AG08396 (cell line): Measurements from ENCODE around the gene DNAAF5.

Source experiments
- DNase-seq: peaks from one replicate; pipeline ENCODE4 v3.0.0; 2012; ENCODE audit warnings: low spot score, mixed read lengths

The DNAAF5 gene

DNA sequence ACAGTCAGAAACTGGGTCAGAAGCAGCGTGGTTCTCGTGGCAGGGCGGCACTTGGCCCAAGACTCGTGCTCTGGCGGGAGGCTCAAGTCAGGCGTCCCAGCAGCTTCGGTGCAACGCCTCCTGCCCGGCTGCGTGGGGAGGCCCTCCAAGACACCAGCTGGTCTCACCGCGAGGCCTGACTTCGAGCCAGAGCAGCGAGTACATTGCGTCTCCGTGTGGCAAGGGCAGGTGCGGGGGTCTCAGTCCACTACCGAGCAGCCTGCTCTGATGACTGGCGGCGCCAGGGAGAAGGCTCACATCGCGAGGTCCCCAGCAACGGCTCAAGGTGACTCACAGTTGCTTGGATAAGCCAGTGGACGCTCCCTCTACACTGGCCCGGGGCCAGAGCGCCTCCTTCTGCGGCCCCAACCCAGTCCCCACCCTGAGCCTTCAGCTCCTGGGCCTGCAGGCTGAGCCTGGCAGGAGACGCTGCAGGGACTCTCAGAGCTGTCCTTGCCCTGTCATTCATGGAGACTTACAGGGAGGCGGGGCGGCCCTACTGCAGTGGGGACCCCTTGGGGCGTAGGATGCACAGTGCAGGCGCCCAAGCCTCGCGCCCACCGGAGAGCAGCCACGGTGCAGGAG lies 42.5 kb downstream of the DNAAF5 start:
- DNase-seq = peak; percentile 58

DNA sequence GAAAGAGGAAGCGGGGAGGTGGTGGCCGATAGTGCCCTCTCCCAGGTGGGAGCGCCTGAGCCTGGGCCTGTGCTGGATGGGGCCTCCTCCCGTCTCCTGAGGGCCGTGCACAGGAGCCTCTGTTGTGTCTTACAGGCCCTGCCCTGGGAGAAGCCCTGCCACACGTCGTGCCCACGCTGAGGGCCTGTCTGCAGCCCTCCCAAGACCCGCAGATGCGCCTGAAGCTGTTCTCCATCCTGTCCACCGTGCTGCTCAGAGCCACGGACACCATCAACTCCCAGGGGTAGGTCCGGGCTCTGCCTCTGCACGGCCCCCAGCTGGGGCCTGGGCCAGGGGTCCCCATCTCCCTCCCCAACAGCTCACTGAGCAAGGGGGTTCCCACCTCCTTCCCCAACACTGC lies 43.8 kb downstream of the DNAAF5 start:
- DNase-seq = no peak

DNA sequence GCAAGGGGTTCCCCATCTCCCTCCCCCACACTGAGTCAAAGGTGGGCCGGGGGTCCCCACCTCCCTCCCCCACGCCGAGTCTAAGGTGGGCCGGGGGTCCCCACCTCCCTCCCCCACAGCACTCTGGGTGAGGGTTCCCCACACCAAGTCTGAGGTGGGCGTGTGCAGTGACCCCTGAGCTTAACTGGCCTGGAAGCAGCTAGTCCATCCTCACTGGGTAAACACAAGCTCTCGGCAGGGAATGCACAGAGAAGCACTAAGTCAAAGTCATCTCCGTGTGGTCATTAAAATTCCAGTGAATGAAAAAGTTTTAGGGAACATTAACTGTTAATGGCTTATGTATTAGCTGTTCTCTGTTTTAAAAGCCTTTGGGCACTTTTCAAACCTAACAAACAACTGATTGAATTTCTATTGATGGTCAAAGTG lies 44.3 kb downstream of the DNAAF5 start:
- peak; percentile 36 for DNase-seq

DNA sequence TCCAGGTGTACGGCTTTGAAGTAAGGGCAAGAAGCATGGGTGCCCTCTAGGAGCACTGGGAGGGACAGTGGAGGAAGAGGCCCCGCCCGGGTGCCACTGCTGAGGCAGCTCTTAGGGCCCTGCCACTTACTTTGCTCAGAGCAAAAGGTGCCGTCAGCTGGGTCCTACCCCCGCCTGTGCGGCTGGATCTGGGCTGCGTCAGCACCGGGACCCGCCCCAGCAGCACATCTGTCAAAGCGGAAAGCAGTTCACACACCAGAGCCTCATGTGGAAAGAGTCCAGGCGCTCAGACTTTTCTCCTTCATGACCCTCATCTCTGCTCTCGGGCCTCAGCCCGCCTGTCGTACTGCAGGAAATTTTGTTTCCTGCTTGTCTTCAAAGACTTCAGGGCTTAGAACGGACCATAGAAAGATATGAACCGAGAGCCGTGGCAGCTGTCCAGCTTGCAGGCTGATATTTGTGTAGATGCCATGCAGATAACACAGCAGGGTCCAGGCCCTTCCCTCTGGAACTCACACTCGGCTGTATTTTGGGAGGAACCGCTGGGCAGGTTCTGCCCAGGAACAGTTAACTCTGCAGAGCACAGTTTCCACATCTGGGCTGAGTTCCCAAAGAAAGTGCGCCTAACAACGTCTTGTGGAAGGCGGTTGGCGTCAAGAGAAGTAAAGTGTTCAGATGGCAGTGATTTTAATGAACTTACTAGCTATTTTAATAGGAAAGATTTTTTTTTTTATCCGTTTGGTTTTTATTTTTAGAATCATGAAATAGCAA lies 44.9 kb downstream of the DNAAF5 start:
- peak; percentile 59 for DNase-seq

DNA sequence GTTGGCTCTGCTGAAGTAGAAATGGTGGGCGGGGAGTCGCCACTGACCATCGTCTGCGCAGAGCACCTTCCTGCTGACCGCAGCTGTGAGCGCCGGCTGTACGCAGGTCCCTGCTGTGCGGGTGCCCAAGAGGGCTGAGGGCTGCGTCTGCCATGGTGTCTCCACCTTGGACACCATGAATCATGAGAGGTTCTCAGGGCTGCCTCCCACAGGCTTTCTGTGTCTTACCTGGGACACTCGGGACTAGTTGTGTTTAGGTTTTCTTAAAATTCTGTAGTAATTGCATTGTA lies 45.5 kb downstream of the DNAAF5 start:
- no peak for DNase-seq

DNA sequence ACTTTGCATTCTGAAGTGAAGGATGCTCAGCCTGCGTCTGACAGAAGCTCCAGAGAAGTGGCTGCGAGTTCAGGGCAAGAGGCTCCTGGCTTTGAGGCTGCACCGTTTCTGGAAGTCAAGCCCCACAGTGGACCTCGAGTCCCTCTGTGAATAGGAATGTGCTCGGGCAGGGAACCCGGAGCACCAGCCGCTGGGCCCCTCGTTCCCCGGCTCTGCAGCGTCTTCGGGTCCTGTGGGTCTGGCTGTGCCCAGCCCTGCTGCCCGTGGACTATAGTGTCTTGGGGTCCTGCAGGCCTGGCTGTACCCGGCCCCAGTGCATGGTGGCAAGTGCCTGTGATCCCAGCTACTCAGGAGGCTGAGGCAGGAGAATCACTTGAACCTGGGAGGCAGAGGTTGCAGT lies 45.9 kb downstream of the DNAAF5 start:
- no peak for DNase-seq

DNA sequence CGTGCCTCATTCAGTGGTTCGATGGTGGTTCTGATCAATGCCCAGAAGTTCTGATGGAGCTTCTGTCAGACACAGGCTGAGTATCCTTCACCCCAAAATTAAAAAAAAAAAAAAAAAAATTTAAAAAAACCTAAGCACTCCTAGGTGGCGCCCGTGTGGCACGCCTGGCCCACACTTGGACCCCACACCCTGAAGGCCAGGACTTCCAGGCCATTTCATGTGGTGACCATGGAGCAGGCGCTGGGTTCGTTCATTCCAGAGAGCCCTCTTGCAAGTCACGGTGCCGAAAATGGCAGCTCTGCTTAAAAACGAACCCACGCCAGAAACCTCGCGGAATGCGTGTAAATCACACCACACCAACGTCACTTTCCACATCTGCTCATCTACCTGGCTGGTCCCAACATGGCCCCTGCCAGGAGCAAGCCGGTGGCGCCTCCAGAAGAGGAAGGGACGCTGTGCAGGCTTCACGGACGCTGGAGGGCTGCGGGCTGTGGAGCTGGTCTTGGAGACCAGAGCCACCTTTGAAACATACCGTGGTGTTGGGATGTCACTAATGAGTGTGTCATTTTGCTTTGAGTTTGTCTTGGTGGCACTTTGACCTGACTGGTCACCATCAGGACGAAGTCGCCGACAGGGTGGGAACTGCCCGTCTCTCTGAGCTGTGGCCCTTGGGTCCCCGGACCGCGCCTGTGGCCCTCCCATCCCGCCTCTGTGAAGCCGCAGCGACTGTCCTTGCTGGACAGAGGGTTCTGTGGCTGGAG lies 46.5 kb downstream of the DNAAF5 start:
- DNase-seq = no peak

DNA sequence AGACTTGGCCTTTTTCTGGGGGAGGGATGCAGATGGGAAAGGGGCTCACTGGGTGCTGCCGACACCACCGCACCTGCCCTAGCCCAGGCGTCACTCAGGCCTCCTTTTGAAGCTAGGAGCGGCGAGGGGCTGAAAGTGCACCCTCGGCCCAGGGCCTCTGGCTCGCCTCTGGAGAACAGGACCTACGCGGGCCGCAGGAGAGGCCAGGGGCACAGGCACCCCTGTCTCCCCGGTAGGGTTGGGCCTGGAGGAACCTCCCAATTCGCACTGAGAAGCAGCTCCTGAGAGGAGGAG lies 47.1 kb downstream of the DNAAF5 start:
- no peak for DNase-seq

DNA sequence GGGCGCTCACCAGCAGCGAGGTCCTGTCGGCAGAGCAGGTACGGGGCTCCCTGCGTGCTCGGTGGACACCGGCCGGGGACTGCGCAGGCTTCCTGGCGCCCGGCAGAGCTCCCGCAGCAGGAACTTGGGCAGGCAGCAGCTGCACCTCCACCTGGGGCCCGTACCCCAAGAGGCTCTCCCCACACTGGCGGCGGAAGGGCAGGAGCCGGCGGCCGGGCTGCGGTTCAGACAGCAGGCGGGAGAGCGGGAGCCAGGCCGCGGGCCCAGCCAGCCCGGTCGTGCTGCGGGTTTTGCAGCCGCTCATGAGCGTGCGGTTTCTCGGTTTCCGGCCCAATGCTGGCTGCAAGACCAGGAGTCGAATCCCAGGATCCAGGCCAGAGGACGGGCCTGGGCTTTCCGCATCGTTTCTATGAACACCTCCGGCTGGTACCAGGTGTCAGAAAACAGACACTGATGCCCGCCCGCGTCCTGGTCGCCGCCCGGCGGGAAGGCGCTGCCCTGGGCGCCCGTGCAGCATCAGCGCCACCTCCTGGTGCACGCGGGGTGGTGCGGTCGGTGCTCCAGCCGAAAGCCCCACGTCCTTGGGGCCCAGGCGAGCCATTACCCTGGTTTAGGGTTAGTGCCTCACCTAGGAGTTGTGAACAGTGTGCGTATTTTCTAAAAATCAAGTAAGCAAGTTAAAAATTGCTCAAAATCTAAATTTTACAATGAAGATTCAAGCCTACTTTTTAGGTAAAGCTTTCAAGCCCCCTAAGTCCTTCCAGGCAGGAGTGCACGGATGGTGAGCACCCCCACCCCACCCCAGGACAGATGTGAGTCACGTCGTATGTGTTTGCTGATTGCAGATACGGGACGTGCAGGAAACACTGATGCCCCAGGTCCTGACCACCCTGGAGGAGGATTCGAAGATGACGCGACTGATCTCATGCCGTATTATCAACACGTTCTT lies 47.9 kb downstream of the DNAAF5 start:
- peak; percentile 86 for DNase-seq

DNA sequence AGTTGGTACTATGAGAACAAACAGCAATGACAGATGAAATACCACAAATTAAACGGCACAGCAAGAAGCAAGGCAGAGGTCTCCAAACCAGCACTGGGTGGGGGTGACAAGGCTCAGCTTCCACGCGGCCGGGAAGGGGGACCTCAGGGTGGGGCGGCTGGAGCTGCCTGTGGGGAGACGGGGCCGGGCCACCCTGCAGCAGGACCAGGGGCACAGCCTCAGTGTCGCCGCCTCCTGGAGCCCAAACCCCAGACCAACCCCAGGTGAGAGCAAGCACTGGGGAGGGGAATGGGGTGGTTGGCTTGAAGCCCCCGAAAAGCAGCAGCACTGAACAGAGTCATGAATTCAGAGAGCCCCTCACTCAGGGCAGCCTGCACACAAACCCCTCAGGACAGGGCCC lies 49.9 kb downstream of the DNAAF5 start:
- DNase-seq = no peak

DNA sequence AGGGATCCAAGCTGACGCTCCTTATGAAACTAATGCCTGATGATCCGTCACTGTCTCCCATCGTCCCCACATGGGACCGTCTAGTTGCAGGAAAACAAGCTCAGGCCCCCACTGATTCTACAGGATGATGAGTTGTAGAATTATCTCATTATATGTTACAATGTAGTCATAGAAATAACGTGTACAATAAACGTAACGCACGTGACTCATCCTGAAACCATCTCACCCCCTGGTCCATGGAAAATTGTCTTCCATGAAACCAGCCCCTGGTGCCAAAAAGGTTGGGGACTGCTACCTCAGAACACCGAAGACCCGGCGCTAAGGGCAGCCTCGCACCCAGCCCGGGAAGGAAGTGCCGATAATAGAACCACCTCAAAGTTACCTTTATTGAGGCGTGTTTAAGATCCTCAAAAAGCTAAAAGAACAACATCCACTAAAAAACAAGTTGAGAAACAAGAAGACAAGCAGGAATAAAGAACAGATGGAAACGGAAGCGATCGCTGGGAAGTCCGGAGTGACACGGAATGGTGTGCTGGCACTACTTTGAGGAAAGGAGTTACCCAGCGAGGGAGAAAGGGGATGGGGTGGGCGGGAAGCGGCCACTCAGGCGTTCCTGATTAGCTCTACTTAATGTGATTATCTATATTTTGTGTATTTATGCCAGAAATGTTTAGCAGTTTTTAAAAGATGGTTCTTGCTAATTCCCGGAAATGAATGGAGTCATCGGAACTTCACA lies 50.7 kb downstream of the DNAAF5 start:
- DNase-seq = no peak

DNA sequence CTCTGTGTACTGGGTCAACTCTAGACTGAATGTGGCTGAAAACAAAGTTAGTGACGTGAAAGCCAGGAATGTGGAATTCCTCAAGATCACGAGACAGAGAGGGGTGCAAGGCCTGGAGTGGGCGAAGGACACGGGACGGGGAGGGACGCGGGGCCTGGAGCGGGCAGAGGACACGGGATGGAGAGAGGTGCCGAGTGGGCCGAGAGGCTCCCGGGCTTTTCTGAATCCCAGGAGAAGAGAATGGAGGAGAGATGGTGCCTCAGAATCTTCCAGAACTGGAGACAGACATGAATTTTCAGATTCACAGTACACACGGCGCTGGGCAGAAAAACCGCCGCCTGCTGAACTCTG lies 51.2 kb downstream of the DNAAF5 start:
- DNase-seq = no peak

DNA sequence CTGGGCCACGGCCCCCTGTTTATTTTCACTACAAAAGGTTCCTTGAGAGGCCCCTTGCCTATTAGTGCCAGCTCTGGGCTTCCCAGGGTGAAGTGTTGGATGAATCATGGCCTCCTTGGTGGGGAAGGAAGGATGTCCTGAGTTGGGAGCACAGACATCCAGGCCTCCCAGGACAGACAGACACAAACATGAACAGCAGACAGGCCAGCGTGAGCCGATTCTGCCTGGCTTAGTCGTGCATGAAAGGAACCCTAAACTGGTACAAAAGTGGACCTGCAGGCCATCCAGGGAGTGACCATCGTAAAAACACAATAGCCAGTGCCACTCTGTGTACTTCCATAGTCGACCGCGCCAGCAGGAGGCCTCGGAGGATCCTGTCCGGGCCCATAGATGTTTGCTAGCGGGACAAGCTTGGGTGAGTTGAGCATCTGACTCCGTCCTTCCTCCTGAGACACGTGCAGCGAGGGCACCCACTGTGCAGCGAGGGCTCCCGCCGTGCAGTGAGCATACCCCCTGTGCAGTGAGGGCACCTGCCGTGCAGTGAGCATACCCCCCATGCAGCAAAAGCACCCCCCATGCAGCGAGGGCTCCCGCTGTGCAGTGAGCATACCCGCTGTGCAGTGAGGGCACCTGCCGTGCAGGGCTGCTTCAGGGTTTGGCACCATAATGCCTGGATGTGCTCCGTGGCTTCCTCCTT lies 51.9 kb downstream of the DNAAF5 start:
- DNase-seq = no peak

DNA sequence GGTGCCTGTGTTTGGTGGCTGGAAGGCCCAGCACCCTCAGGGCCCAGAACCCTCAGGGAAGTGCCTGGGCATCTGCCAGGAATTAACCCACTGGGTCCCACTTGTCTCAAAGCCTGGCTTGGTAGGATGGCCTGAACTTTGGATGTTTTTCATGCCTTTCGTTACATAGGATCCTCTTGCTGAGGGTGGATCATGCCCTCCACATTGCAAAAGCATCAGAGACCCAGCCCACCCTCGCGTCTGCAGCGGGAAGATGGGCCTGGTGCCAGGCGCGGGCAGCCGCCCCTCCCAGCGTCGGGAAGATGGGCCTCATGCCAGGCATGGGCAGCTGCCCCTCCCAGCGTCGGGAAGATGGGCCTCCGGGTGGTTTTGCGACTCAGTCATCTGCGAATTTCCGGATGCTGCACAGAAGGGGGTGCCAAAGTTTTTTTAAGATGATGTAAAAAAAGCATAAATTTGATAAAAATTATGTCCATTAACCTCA lies 52.5 kb downstream of the DNAAF5 start:
- DNase-seq = no peak

DNA sequence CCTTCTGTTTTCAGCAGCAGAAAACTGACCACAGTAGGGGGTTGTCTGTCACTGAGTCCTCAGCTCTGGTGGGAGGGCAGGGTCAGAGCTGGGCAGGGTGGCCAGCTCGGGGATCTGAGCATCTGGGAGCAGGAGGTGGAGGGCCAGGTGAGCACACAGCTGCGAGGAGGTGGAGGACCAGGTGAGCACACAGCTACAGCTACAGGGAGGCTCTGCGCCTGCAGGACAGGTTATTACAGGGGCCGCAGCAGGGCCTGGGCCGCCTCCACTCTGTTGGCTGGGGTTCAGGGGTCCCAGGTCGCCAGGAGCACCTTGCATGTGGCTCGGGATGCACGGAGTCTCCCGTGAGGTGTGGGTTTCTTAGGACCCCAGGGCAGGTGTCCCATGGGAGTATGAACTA lies 53.0 kb downstream of the DNAAF5 start:
- DNase-seq = no peak

DNA sequence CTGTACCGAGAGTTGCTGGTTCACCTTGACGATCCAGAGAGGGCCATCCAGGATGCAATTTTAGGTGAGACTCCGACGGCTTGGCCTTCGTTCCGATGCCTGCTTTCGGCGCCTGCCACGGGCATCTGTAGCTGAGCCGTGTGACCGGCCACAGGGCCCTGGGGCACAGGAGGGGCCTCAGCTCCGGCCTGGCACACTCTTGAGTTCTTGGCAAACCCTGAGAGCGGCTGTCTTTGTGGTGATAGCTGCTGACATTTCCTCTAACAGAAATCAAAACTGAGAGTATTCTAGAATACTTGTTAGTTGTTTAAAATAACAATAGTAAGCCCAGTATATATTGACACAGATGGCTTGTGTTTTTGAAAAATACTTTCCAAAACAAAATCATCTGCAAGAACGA lies 53.6 kb downstream of the DNAAF5 start:
- no peak for DNase-seq

DNA sequence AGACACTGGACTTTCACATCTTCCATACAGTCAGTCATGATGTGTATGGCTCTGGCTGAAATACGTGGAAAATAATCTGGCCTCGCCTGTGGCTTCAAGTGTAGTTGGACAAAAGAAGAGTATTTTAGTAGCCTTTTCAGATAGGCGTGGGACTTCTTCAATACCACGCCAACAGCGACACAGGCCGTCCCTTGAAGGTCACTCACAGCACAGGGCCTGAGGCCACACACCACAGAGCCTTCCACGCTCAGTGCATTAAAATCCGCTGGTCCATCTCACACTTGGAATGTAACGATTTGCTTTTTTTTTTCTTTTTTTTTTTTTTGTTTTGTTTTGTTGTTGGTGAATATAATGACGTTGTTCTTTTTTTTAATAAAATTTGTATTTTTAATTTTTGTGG lies 54.0 kb downstream of the DNAAF5 start:
- no peak for DNase-seq

DNA sequence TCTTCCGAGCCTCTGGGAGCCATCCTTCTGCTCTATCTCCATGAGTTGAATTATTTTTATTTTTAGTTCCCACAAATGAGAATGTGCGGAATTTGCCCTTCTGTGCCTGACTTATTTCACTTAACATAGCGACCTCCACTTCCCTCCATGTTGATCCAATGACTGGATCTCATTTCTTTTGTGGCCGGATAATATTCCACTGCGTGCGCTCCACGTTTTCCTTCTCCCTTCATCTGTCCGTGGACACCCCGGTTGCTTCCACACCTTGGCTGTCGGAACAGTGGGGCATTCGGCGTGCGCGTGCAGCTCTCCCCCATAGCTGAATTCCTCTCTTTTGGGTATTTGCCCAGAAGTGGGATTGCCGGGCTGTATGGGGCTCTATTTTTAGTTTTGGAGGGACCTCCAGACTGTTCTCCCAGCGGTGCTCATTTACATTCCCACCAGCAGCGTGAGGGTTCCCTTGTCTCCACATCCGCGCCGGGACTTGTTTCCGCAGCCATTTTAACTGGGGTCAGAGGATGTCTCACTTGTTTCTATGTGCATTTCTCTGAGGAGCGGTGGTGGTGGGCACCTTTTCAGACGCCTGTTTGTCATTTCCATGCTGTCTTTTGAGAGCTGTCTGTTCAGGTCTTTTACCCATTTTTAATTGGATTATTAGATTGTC lies 54.8 kb downstream of the DNAAF5 start:
- DNase-seq = no peak

DNA sequence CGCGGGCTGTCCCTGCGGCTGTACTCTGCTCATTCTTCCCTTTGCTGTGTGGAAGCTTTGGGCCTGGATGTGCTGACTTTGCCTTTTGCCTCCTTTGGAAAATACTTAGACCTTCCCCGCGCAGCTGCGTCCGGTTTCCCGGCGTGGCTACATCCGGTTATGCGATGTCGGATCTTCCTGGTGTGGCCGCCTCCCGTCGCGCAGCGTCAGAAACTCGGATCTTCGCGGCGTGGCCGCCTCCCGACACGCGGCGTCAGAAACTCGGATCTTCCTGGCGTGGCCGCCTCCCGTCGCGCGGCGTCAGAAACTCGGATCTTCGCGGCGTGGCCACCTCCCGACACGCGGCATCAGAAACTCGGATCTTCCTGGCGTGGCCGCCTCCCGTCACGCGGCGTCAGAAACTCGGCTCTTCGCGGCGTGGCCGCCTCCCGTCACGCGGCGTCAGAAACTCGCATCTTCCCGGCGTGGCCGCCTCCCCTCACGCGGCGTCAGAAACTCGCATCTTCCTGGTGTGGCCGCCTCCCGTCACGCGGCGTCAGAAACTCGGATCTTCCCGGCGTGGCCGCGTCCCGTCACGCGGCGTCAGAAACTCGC lies 55.5 kb downstream of the DNAAF5 start:
- DNase-seq = no peak
